ENCODE data around the gene OR2T1.
"Not testable (repeated sequence)": the region's sequence is repeated elsewhere in the genome, so short reads cannot be mapped to it uniquely, and the experiment has no call there.

DNA sequence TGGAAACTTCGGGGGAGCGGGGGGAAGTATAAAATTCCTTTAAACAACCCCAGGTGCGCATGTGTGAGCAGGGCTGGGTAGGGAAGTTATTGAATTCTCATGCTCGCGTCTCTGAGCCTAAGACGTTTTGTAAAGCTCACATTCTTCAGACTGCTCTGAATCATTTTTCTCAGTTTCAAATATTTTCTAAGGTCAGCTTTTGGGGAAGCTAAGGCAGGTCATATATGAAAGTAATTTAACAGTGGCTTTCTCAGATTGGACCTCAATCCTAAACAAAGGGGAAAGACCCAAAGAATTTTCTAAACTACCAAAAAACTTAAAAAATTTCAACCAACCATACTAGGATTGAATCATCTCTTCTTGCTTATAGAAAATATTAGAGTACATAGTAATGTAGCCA is 32.1 kb downstream of the OR2T1 start:
- TF ChIP-seq, protein P1, sequence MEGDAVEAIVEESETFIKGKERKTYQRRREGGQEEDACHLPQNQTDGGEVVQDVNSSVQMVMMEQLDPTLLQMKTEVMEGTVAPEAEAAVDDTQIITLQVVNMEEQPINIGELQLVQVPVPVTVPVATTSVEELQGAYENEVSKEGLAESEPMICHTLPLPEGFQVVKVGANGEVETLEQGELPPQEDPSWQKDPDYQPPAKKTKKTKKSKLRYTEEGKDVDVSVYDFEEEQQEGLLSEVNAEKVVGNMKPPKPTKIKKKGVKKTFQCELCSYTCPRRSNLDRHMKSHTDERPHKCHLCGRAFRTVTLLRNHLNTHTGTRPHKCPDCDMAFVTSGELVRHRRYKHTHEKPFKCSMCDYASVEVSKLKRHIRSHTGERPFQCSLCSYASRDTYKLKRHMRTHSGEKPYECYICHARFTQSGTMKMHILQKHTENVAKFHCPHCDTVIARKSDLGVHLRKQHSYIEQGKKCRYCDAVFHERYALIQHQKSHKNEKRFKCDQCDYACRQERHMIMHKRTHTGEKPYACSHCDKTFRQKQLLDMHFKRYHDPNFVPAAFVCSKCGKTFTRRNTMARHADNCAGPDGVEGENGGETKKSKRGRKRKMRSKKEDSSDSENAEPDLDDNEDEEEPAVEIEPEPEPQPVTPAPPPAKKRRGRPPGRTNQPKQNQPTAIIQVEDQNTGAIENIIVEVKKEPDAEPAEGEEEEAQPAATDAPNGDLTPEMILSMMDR (IDR thresholded peaks at IDR 0.05; ENCODE audit: low read length) = not testable (repeated sequence)
- TF ChIP-seq EZH2 (IDR thresholded peaks at IDR 0.05; ENCODE audit: borderline replicate concordance, low read length) = not testable (repeated sequence)

Data from OCI-LY1 (cell line).